Left renal cortex interstitium (tissue), 4 donors: ENCODE measurements around the gene DYNC1LI1. TPM values are rescaled to one million over a fixed set of nuclear protein-coding genes. Genes with fewer than 3 reads are reported as not detected.
"Not testable (repeated sequence)": the region's sequence is repeated elsewhere in the genome, so short reads cannot be mapped to it uniquely, and the experiment has no call there.

ENCODE experiments used
- DNase-seq, 4 donors: peaks; one replicate each; pipeline ENCODE4 v3.0.0-alpha.2; 2013; ENCODE audit warnings: low read depth in 4 of 4, low spot score in 2 of 4, missing footprints in 1 of 4
- polyA plus RNA-seq, 4 donors: library from polyadenylated mRNA; unstranded; fragments of 120-200 nt; gene quantifications; one replicate each; pipeline ENCODE4 v1.2.1, GENCODE V29; 2013; ENCODE audit not compliant: insufficient read length in 4 of 4

Gene DYNC1LI1
- polyA plus RNA-seq, 4 donors: 36.5 to 41.0 (median 39.4) TPM

- no peak for DNase-seq
These were observed 25.8 kb downstream of the DYNC1LI1 start for GRCh38 chr3:32544894-32545293.

- DNase-seq: no peak
These were observed 27.9 kb downstream of the DYNC1LI1 start for GRCh38 chr3:32542807-32543206.

- no peak for DNase-seq
These were observed 29.8 kb downstream of the DYNC1LI1 start for GRCh38 chr3:32540899-32541298.

- no peak for DNase-seq
These were observed 38.2 kb downstream of the DYNC1LI1 start for GRCh38 chr3:32532434-32532833.

GRCh38 chr3:32531010-32531647 is 39.5 kb downstream of the DYNC1LI1 start:
- no peak for DNase-seq

- no peak for DNase-seq
These were observed 44.9 kb downstream of the DYNC1LI1 start for GRCh38 chr3:32525720-32526119.

- DNase-seq: no peak
These were observed 48.0 kb downstream of the DYNC1LI1 start for GRCh38 chr3:32522682-32523081.

GRCh38 chr3:32518921-32519320 is 51.7 kb downstream of the DYNC1LI1 start:
- DNase-seq: not testable (repeated sequence)

GRCh38 chr3:32516751-32517150 is 53.9 kb downstream of the DYNC1LI1 start:
- not testable (repeated sequence) for DNase-seq

GRCh38 chr3:32511005-32511404 is 59.7 kb downstream of the DYNC1LI1 start:
- DNase-seq: no peak

- DNase-seq: peak in 3 of 4 donors; percentile 50 to 71 (median 51)
These were observed 60.5 kb downstream of the DYNC1LI1 start for GRCh38 chr3:32510075-32510724.

- DNase-seq: peak in 2 of 4 donors; percentile 40 to 49
These were observed 61.9 kb downstream of the DYNC1LI1 start for GRCh38 chr3:32508711-32509110.

- no peak for DNase-seq
These were observed 64.2 kb downstream of the DYNC1LI1 start for GRCh38 chr3:32506466-32506865.

- no peak for DNase-seq
These were observed 67.7 kb downstream of the DYNC1LI1 start for GRCh38 chr3:32502946-32503286.

GRCh38 chr3:32502118-32502945 is 68.3 kb downstream of the DYNC1LI1 start, which contains the start of gene CMTM6:
Gene CMTM6 (minus strand): TSS chr3:32502852. CDS start chr3:32502745, 107 bp downstream.
- peak in 3 of 4 donors; percentile 65 to 77 (median 66) for DNase-seq

- DNase-seq: no peak
These were observed 68.9 kb downstream of the DYNC1LI1 start for GRCh38 chr3:32501783-32502117.

- no peak for DNase-seq
These were observed 69.5 kb downstream of the DYNC1LI1 start for GRCh38 chr3:32500880-32501782.

GRCh38 chr3:32500231-32500630 is 70.4 kb downstream of the DYNC1LI1 start:
- DNase-seq: no peak

- no peak for DNase-seq
These were observed 71.1 kb downstream of the DYNC1LI1 start for GRCh38 chr3:32499585-32499984.

- no peak for DNase-seq
These were observed 71.7 kb downstream of the DYNC1LI1 start for GRCh38 chr3:32498992-32499391.

GRCh38 chr3:32498252-32498651 is 72.4 kb downstream of the DYNC1LI1 start:
- no peak for DNase-seq
